ENCODE measurements around the gene ZFHX3.

The ZFHX3 gene

GRCh38 chr16:72956124-72957064 lies 91.5 kb downstream of the ZFHX3 start:
- DNase-seq (ENCODE audit: low read depth) = no peak

- no peak for DNase-seq (ENCODE audit: low read depth)
These were observed 95.1 kb downstream of the ZFHX3 start for GRCh38 chr16:72952811-72953271.

- no peak for DNase-seq (ENCODE audit: low read depth)
These were observed 95.5 kb downstream of the ZFHX3 start for GRCh38 chr16:72952404-72952803.

GRCh38 chr16:72951916-72952315 lies 96.0 kb downstream of the ZFHX3 start:
- no peak for DNase-seq (ENCODE audit: low read depth)

GRCh38 chr16:72950669-72951068 lies 97.3 kb downstream of the ZFHX3 start:
- no peak for DNase-seq (ENCODE audit: low read depth)

GRCh38 chr16:72948238-72948829 lies 99.6 kb downstream of the ZFHX3 start:
- DNase-seq (ENCODE audit: low read depth) = no peak

GRCh38 chr16:72947379-72948237 lies 100.3 kb downstream of the ZFHX3 start:
- no peak for DNase-seq (ENCODE audit: low read depth)

GRCh38 chr16:72946474-72947194 lies 101.3 kb downstream of the ZFHX3 start:
- no peak for DNase-seq (ENCODE audit: low read depth)

- DNase-seq (ENCODE audit: low read depth) = no peak
These were observed 101.9 kb downstream of the ZFHX3 start for GRCh38 chr16:72946063-72946462.

- DNase-seq (ENCODE audit: low read depth) = no peak
These were observed 102.3 kb downstream of the ZFHX3 start for GRCh38 chr16:72945611-72946010.

- no peak for DNase-seq (ENCODE audit: low read depth)
These were observed 103.0 kb downstream of the ZFHX3 start for GRCh38 chr16:72944757-72945485.

GRCh38 chr16:72942021-72942420 lies 105.9 kb downstream of the ZFHX3 start:
- no peak for DNase-seq (ENCODE audit: low read depth)

GRCh38 chr16:72940886-72941285 lies 107.0 kb downstream of the ZFHX3 start:
- no peak for DNase-seq (ENCODE audit: low read depth)

- DNase-seq (ENCODE audit: low read depth) = no peak
These were observed 108.7 kb downstream of the ZFHX3 start for GRCh38 chr16:72939247-72939646.

- no peak for DNase-seq (ENCODE audit: low read depth)
These were observed 109.1 kb downstream of the ZFHX3 start for GRCh38 chr16:72938795-72939164.

- DNase-seq (ENCODE audit: low read depth) = no peak
These were observed 109.8 kb downstream of the ZFHX3 start for GRCh38 chr16:72937916-72938794.

GRCh38 chr16:72937360-72937759 lies 110.6 kb downstream of the ZFHX3 start:
- DNase-seq (ENCODE audit: low read depth) = no peak

GRCh38 chr16:72936408-72936807 lies 111.5 kb downstream of the ZFHX3 start:
- DNase-seq (ENCODE audit: low read depth) = no peak

GRCh38 chr16:72935896-72936295 lies 112.0 kb downstream of the ZFHX3 start:
- no peak for DNase-seq (ENCODE audit: low read depth)

Measured in T follicular helper cell (primary cell).